Effector memory CD4-positive, alpha-beta T cell (primary cell): ENCODE measurements around the gene ONECUT1.

ENCODE experiments used
- DNase-seq, 3 donors: peaks; one replicate each; pipeline ENCODE4 v3.0.0-alpha.2; 2020
- H3K27ac ChIP-seq: 2 replicates; pipeline ENCODE4 v1.7.0; 2013; ENCODE audit warnings: mild to moderate bottlenecking, low read length, moderate library complexity; ENCODE audit not compliant: insufficient read depth, poor library complexity, severe bottlenecking
- H3K27me3 ChIP-seq: replicated peaks from 2 replicates; pipeline ENCODE4 v1.7.0; 2013; ENCODE audit warnings: mild to moderate bottlenecking, low read length; ENCODE audit not compliant: insufficient read depth, control insufficient read depth, poor library complexity, severe bottlenecking
- H3K36me3 ChIP-seq: 2 replicates; pipeline ENCODE4 v1.7.0; 2013; ENCODE audit warnings: mild to moderate bottlenecking, low read length, moderate library complexity; ENCODE audit not compliant: control insufficient read depth, insufficient read depth
- H3K4me1 ChIP-seq: 2 replicates; pipeline ENCODE4 v1.7.0; 2013; ENCODE audit warnings: low read length, mild to moderate bottlenecking; ENCODE audit not compliant: control insufficient read depth, insufficient read depth, poor library complexity, severe bottlenecking
- H3K4me3 ChIP-seq: 2 replicates; pipeline ENCODE4 v1.7.0; 2013; ENCODE audit warnings: low read length, low read depth, mild to moderate bottlenecking; ENCODE audit not compliant: insufficient read depth, poor library complexity, severe bottlenecking
- H3K9me3 ChIP-seq: 2 replicates; pipeline ENCODE4 v1.7.0; 2013; ENCODE audit warnings: mild to moderate bottlenecking, low read length, moderate library complexity; ENCODE audit not compliant: control insufficient read depth

Gene ONECUT1

GRCh38 chr15:52717924-52718323 is 72.2 kb downstream of the ONECUT1 start:
- H3K4me1 ChIP-seq = no peaks in the 10 kb centered on the region
- H3K9me3 ChIP-seq = no peaks in the 10 kb centered on the region
- no peaks in the 10 kb centered on the region for H3K36me3 ChIP-seq
- no peak overlapping the region for H3K27ac ChIP-seq
- DNase-seq = no peak
- H3K4me3 ChIP-seq = no peak overlapping the region
- H3K27me3 ChIP-seq = no peaks in the 10 kb centered on the region

DNA sequence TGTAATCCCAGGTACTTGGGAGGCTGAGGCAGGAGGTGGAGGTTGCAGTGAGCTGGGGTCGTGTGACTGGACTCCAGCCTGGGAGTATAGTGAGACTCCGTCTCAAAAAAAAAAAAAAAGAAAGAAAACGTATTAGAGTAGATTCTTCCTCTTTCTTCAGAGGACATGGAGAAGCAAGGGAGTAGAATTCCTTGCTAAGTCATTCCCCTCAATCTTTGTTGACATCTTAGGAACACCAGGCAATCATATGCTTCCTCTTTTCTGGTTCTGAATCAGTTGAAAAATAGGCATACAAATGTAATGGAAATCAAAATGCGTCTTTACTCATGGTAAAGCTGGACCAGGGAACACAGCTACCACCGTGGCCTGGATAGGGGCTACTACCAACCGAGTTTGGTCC is 72.7 kb downstream of the ONECUT1 start:
- no peak for DNase-seq
- Histone ChIP-seq H3K36me3 (no peaks in the 10 kb centered on the region), H3K27ac (no peak overlapping the region), H3K4me1 (no peaks in the 10 kb centered on the region), H3K4me3 (no peak overlapping the region), H3K27me3 (no peaks in the 10 kb centered on the region), H3K9me3 (no peaks in the 10 kb centered on the region)

GRCh38 chr15:52716536-52716935 is 73.6 kb downstream of the ONECUT1 start:
- no peak for DNase-seq
- no peaks in the 10 kb centered on the region for H3K36me3 ChIP-seq
- H3K4me3 ChIP-seq = no peak overlapping the region
- no peaks in the 10 kb centered on the region for H3K4me1 ChIP-seq
- H3K9me3 ChIP-seq = no peaks in the 10 kb centered on the region
- no peak overlapping the region for H3K27ac ChIP-seq
- no peaks in the 10 kb centered on the region for H3K27me3 ChIP-seq

DNA sequence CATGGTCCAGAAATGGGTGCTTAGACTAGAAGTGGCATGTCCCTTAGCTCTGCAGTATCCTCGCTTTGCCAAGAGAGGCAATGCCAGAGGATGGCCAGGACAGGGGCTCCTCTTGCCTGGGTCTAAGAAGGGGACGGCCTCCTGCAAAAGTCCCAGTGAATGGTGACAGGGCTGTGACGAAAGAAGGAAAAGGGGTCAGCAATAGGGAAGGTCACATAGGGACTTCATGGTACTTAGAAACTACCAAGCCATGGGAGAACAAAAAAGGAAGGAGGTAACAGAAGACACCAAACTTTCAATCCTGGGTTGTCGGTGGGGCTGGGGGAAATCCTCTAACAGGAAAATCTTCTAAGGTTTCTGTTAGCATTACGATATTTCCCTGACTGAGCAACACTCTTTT is 74.7 kb downstream of the ONECUT1 start:
- DNase-seq = no peak
- Histone ChIP-seq H3K9me3 (no peaks in the 10 kb centered on the region), H3K4me3 (no peak overlapping the region), H3K4me1 (no peaks in the 10 kb centered on the region), H3K36me3 (no peaks in the 10 kb centered on the region), H3K27me3 (no peaks in the 10 kb centered on the region), H3K27ac (no peak overlapping the region)

DNA sequence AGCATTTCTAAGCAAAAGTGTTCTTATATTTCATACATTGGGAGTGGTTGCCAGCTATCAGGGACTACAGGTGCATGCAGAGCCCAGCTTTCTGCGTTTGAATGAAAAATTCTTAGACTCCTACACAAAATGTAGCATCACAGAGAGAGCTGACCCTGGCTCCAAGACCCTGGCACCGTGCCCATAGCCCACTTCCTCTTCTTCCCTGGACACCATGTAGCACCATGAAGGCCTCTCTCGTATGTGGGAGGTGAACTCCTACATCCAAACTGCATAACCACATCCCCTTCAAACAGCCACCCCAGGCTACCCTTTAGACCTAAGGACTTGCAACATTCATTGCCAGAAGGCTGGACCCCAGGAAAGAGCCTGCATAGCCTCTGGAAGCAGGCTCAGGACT is 75.2 kb downstream of the ONECUT1 start:
- H3K9me3 ChIP-seq = no peaks in the 10 kb centered on the region
- no peak overlapping the region for H3K27ac ChIP-seq
- H3K27me3 ChIP-seq = no peaks in the 10 kb centered on the region
- no peaks in the 10 kb centered on the region for H3K4me1 ChIP-seq
- H3K4me3 ChIP-seq = no peak overlapping the region
- DNase-seq = no peak
- no peaks in the 10 kb centered on the region for H3K36me3 ChIP-seq

DNA sequence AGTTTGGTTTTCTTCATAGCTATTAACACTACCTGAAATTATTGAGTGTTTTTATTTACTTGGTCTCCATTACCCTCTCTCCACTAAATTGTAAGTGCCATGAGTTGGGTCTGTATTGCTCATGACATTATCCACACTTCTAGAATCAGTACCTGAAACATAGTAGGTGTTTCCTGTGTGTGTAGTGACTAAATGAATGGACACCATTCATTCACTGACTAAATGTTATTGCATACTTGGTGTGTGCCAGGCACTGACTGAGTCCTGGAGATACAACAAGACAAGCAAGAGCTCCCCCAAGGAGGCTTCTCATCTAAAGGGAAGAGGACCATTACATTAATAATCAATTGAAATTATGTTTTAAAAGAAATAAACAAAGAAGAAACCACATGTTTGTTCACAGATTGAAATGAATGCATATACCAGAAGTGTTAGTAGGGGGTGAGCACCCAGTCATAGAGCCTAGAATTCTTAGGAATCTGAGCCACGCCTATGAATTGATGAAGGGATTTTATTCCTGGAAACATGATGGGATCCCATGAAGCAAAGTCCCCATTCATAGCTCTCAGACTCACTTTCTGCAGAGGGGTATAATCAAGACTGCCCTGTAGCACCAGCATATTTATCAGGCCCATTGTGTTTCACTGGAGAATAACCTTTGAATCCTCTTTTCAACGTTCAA is 79.3 kb downstream of the ONECUT1 start:
- Histone ChIP-seq H3K4me1 (no peaks in the 10 kb centered on the region), H3K4me3 (no peak overlapping the region), H3K27ac (no peak overlapping the region), H3K36me3 (no peaks in the 10 kb centered on the region), H3K9me3 (no peaks in the 10 kb centered on the region), H3K27me3 (no peaks in the 10 kb centered on the region)
- no peak for DNase-seq

DNA sequence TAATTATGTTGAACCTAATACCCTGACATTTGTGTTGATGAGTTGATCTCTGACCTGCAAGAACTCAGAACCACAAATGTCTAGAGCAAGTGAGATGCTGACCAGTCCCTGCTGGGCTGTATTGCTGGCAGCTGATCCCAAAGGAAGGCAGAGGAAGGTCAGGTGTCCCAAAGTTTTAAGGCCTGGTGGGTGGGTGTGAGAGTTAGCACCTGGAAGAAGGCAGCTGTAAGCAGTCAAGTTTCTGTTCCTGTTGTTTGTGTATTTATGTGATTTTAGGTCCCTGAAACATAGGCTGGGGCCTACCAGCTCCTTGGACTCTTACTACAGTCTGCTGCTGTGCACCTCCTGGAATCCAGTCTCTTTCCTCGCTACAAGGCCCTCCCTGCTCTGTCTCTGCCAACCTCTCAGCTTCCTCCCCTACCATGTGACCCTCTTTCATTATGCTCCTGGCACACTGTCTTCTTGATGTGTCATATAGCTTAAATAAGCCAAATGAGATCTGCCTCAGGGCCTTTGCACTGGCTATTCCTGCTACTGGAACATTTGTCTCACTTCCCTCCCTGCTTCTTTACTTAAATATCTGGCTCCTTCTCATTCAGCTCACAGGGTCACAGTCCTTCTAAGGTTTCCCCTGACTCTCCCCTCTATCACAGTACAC is 80.0 kb downstream of the ONECUT1 start:
- no peak overlapping the region for H3K27ac ChIP-seq
- no peaks in the 10 kb centered on the region for H3K4me1 ChIP-seq
- H3K9me3 ChIP-seq = no peaks in the 10 kb centered on the region
- H3K36me3 ChIP-seq = no peaks in the 10 kb centered on the region
- no peaks in the 10 kb centered on the region for H3K27me3 ChIP-seq
- DNase-seq = no peak
- no peak overlapping the region for H3K4me3 ChIP-seq

- DNase-seq = no peak
- Histone ChIP-seq H3K27me3 (no peaks in the 10 kb centered on the region), H3K36me3 (no peaks in the 10 kb centered on the region), H3K4me3 (no peak overlapping the region), H3K27ac (no peak overlapping the region), H3K4me1 (no peaks in the 10 kb centered on the region), H3K9me3 (no peaks in the 10 kb centered on the region)
Measured at GRCh38 chr15:52709187-52709981, 80.8 kb downstream of the ONECUT1 start.
